OCI-LY7 (cell line): ENCODE data around the gene PDXK. TPM values are rescaled to one million over a fixed set of nuclear protein-coding genes. Genes with fewer than 3 reads are reported as not detected.

Source experiments
- BruUV-seq: library from RNA; stranded (reverse); fragments of 400-500 nt; replicated peaks from 2 replicates; lab custom pipeline; 2021; lab: Mats Ljungman, UMichigan
- CTCF ChIA-PET: fragments of 300-600 bp; sonication (Branson Sonifier 250); formaldehyde crosslinking; loops from one replicate; lab custom pipeline; 2022; ENCODE audit warnings: antibody characterized with exemption; ENCODE audit not compliant: unreplicated experiment; lab: Charles Lee
- POLR2A ChIA-PET: fragments of 300-600 bp; sonication (Branson Sonifier 250); formaldehyde crosslinking; loops from one replicate; lab custom pipeline; 2022; ENCODE audit warnings: antibody characterized with exemption; lab: Charles Lee
- DNase-seq: peaks from one replicate; pipeline ENCODE4 v3.0.0-alpha.2; 2015; ENCODE audit warnings: low spot score
- H2AFZ ChIP-seq: fragments of 200-600 bp; sonication (generic), shearing (Covaris generic); 2 replicates; pipeline ENCODE4 v1.6.1; 2014; ENCODE audit warnings: mild to moderate bottlenecking, antibody characterized with exemption, low read length, moderate library complexity
- H3K27ac ChIP-seq: fragments of 200-600 bp; sonication (generic); 2 replicates; pipeline ENCODE4 v1.5.1; 2014; ENCODE audit warnings: mixed run types, low read depth, mild to moderate bottlenecking, moderate library complexity, low read length, inconsistent platforms; ENCODE audit not compliant: poor library complexity, severe bottlenecking
- H3K36me3 ChIP-seq: fragments of 200-600 bp; sonication (generic); 2 replicates; pipeline ENCODE4 v1.6.1; 2014; ENCODE audit warnings: mild to moderate bottlenecking, antibody characterized with exemption, low read length, moderate library complexity, mixed read lengths; ENCODE audit not compliant: insufficient read depth
- H3K4me1 ChIP-seq: fragments of 200-600 bp; sonication (generic); 2 replicates; pipeline ENCODE4 v1.5.1; 2014; ENCODE audit warnings: mild to moderate bottlenecking, low read length; ENCODE audit not compliant: insufficient read depth, poor library complexity, severe bottlenecking
- H3K4me2 ChIP-seq: fragments of 200-600 bp; sonication (generic); 2 replicates; pipeline ENCODE4 v1.6.1; 2014; ENCODE audit warnings: mild to moderate bottlenecking, low read length
- H3K4me3 ChIP-seq: fragments of 200-600 bp; sonication (generic); 2 replicates; pipeline ENCODE4 v1.5.1; 2014; ENCODE audit warnings: mild to moderate bottlenecking, low read depth, low read length; ENCODE audit not compliant: poor library complexity, severe bottlenecking
- H3K79me2 ChIP-seq: fragments of 200-600 bp; sonication (generic); 2 replicates; pipeline ENCODE4 v1.6.1; 2016; ENCODE audit warnings: low read depth, mild to moderate bottlenecking, low read length, moderate library complexity, mixed read lengths; ENCODE audit not compliant: insufficient read depth
- H3K9me2 ChIP-seq: fragments of 200-600 bp; sonication (generic); 2 replicates; pipeline ENCODE4 v1.6.1; 2016; ENCODE audit warnings: mild to moderate bottlenecking, low read length, mixed read lengths; ENCODE audit not compliant: insufficient read depth
- H3K9me3 ChIP-seq: fragments of 200-600 bp; sonication (generic); 2 replicates; pipeline ENCODE4 v1.6.1; 2014; ENCODE audit warnings: mild to moderate bottlenecking, mixed run types, low read length, mixed read lengths
- H4K20me1 ChIP-seq: fragments of 200-600 bp; sonication (generic); 2 replicates; pipeline ENCODE4 v1.6.1; 2014; ENCODE audit warnings: mild to moderate bottlenecking, antibody characterized with exemption, low read length, moderate library complexity, mixed read lengths; ENCODE audit not compliant: insufficient read depth
- CTCF ChIP-seq: fragments of 200-600 bp; sonication (generic); conservative IDR thresholded peaks from 2 replicates; pipeline ENCODE4 v1.5.1; 2014; ENCODE audit warnings: mild to moderate bottlenecking, antibody characterized with exemption, low read length, moderate library complexity, mixed read lengths
- EZH2phosphoT487 ChIP-seq: fragments of 200-600 bp; sonication (generic); IDR thresholded peaks from 2 replicates; pipeline ENCODE4 v1.6.1; 2018; ENCODE audit warnings: low read depth, borderline replicate concordance, mild to moderate bottlenecking, mixed run types, antibody characterized with exemption, low read length, moderate library complexity, mixed read lengths
- intact Hi-C: fragments of 100-400 bp; cut with micrococcal nuclease; formaldehyde crosslinking; loops from one replicate; pipeline ENCODE4 v1.10.0; 2022; ENCODE audit not compliant: unreplicated experiment
- total RNA-seq, 2 experiments: library from RNA; depleted of rRNA in 1 of 2; stranded (reverse); fragments of >200 nt in 1 of 2; shearing (Covaris generic) in 1 of 2; gene quantifications; 2 replicates each; pipeline ENCODE4 v1.2.3, GENCODE V29; 2014 to 2022

Gene PDXK
- total RNA-seq, 2 experiments from 2014 or later: 32.8 to 67.0 TPM

- no peak for DNase-seq
- no peak overlapping the region for H3K4me2 ChIP-seq
- no peak for TF ChIP-seq CTCF
- no peak for TF ChIP-seq EZH2phosphoT487
- no peak overlapping the region for H3K4me3 ChIP-seq
- H3K79me2 ChIP-seq: no peaks in the 10 kb centered on the region
- POLR2A ChIA-PET: no interaction called here
- no TSS peak for BruUV-seq
- H3K36me3 ChIP-seq: peaks cover 14% of the 10 kb centered on the region
- no peaks in the 10 kb centered on the region for H4K20me1 ChIP-seq
- no peaks in the 10 kb centered on the region for H3K9me3 ChIP-seq
- H3K27ac ChIP-seq: no peak overlapping the region
- no peaks in the 10 kb centered on the region for H3K4me1 ChIP-seq
- intact Hi-C loops: no loop called here
- no peak overlapping the region for H2AFZ ChIP-seq
- H3K9me2 ChIP-seq: no peaks in the 10 kb centered on the region
- CTCF ChIA-PET: interaction anchor here (0.6 kb wide), 1 partner anchor 325 kb away, joined by 4 read pairs; no protein-coding TSS in a partner anchor
Observed at GRCh38 chr21:43744725-43745124, 25.8 kb downstream of the PDXK start.

GRCh38 chr21:43745772-43746517 is 27.0 kb downstream of the PDXK start:
- Histone ChIP-seq H2AFZ (no peak overlapping the region), H3K36me3 (peaks cover 14% of the 10 kb centered on the region), H3K9me2 (no peaks in the 10 kb centered on the region), H3K9me3 (no peaks in the 10 kb centered on the region), H3K4me1 (no peaks in the 10 kb centered on the region), H3K79me2 (no peaks in the 10 kb centered on the region), H4K20me1 (no peaks in the 10 kb centered on the region), H3K4me3 (no peak overlapping the region), H3K4me2 (no peak overlapping the region), H3K27ac (no peak overlapping the region)
- TF ChIP-seq EZH2phosphoT487 (no peak), CTCF (no peak)
- ChIA-PET POLR2A (no interaction called here), CTCF (no interaction called here)
- BruUV-seq: no TSS peak
- intact Hi-C loops: no loop called here
- DNase-seq: no peak

- H3K4me3 ChIP-seq: no peak overlapping the region
- no peak for DNase-seq
- no peak overlapping the region for H3K27ac ChIP-seq
- H3K9me2 ChIP-seq: no peaks in the 10 kb centered on the region
- no peaks in the 10 kb centered on the region for H4K20me1 ChIP-seq
- TF ChIP-seq EZH2phosphoT487: no peak
- no peaks in the 10 kb centered on the region for H3K4me1 ChIP-seq
- H3K9me3 ChIP-seq: no peaks in the 10 kb centered on the region
- H3K36me3 ChIP-seq: peaks cover 22% of the 10 kb centered on the region
- intact Hi-C loops: no loop called here
- no peaks in the 10 kb centered on the region for H3K79me2 ChIP-seq
- ChIA-PET CTCF (no interaction called here), POLR2A (no interaction called here)
- no peak overlapping the region for H3K4me2 ChIP-seq
- H2AFZ ChIP-seq: no peak overlapping the region
- no TSS peak for BruUV-seq
Observed at GRCh38 chr21:43748622-43749021, 29.7 kb downstream of the PDXK start.
